A673 (cell line): ENCODE measurements around the gene PARM1. TPM values are rescaled to one million over a fixed set of nuclear protein-coding genes. Genes with fewer than 3 reads are reported as not detected.
A peak's percentile ranks its signal among the peaks of the same experiment; 100 is the strongest.

Experiments used
- Bru-seq: library from RNA; stranded (reverse); fragments of 400-500 nt; gene quantifications from one replicate; lab custom pipeline; 2021; lab: Mats Ljungman, UMichigan
- BruChase-seq, 2 experiments: library from RNA; stranded (reverse); fragments of 400-500 nt; gene quantifications; one replicate each; lab custom pipeline; 2021; lab: Mats Ljungman, UMichigan
- BruUV-seq: library from RNA; stranded (reverse); fragments of 400-500 nt; replicated peaks from 2 replicates; lab custom pipeline; 2021; lab: Mats Ljungman, UMichigan
- CTCF ChIA-PET: fragments of 300-600 bp; sonication (Branson Sonifier 250); formaldehyde crosslinking; loops from one replicate; lab custom pipeline; 2022; ENCODE audit warnings: antibody characterized with exemption; lab: Charles Lee
- POLR2A ChIA-PET: fragments of 300-600 bp; sonication (Branson Sonifier 250); formaldehyde crosslinking; loops from one replicate; lab custom pipeline; 2022; ENCODE audit warnings: antibody characterized with exemption; ENCODE audit not compliant: low non-redundant PET; lab: Charles Lee
- DNase-seq: peaks from one replicate; pipeline ENCODE4 v3.0.0-alpha.2; 2015; ENCODE audit warnings: low spot score
- H3K27ac ChIP-seq: fragments of 200-600 bp; sonication (generic); 2 replicates; pipeline ENCODE4 v1.5.1; 2016; ENCODE audit warnings: mixed run types, low read depth, mild to moderate bottlenecking, mixed read lengths, antibody characterized with exemption, low read length; ENCODE audit not compliant: poor library complexity, severe bottlenecking
- H3K27me3 ChIP-seq: fragments of 200-600 bp; sonication (generic); replicated peaks from 2 replicates; pipeline ENCODE4 v1.6.1; 2017; ENCODE audit warnings: mixed run types, low read depth, mild to moderate bottlenecking, mixed read lengths, antibody characterized with exemption, low read length; ENCODE audit not compliant: insufficient read depth, poor library complexity
- H3K36me3 ChIP-seq: fragments of 200-600 bp; sonication (generic); 2 replicates; pipeline ENCODE4 v1.6.1; 2016; ENCODE audit warnings: mixed run types, mild to moderate bottlenecking, mixed read lengths, antibody characterized with exemption, low read length; ENCODE audit not compliant: insufficient read depth, poor library complexity, severe bottlenecking
- H3K4me1 ChIP-seq: fragments of 200-600 bp; sonication (generic); 2 replicates; pipeline ENCODE4 v1.6.1; 2017; ENCODE audit warnings: mixed run types, mild to moderate bottlenecking, mixed read lengths, antibody characterized with exemption, low read length; ENCODE audit not compliant: insufficient read depth, poor library complexity, severe bottlenecking
- H3K4me3 ChIP-seq: fragments of 200-600 bp; sonication (generic); 2 replicates; pipeline ENCODE4 v1.5.1; 2016; ENCODE audit warnings: low read depth, mixed run types, mild to moderate bottlenecking, mixed read lengths, low read length; ENCODE audit not compliant: poor library complexity, severe bottlenecking
- H3K9me3 ChIP-seq: fragments of 200-600 bp; sonication (generic); 2 replicates; pipeline ENCODE4 v1.6.1; 2016; ENCODE audit warnings: mixed run types, low read depth, mild to moderate bottlenecking, mixed read lengths, antibody characterized with exemption, low read length; ENCODE audit not compliant: poor library complexity, severe bottlenecking
- CTCF ChIP-seq: fragments of 300-800, 200-600 bp; sonication (generic); conservative IDR thresholded peaks from 2 replicates; pipeline ENCODE4 v1.5.1; 2017; ENCODE audit warnings: low read depth, mild to moderate bottlenecking, antibody characterized with exemption, low read length, moderate library complexity, mixed read lengths
- EZH2 ChIP-seq: fragments of 200-600 bp; sonication (generic); IDR thresholded peaks from 2 replicates; pipeline ENCODE4 v1.6.1; 2017; ENCODE audit warnings: borderline replicate concordance, low read depth, mild to moderate bottlenecking, mixed read lengths, antibody characterized with exemption, low read length; ENCODE audit not compliant: poor library complexity, severe bottlenecking
- intact Hi-C: fragments of 100-400 bp; cut with micrococcal nuclease; formaldehyde crosslinking; loops from one replicate; pipeline ENCODE4 v1.10.0; 2022; ENCODE audit not compliant: unreplicated experiment
- long read RNA-seq: library from polyadenylated mRNA; stranded (forward); transcript quantifications from one replicate; pipeline ENCODE4 v2.0.0, GENCODE V29; 2022
- total RNA-seq: library from RNA; stranded (reverse); gene quantifications from 2 replicates; pipeline ENCODE4 v1.2.3, GENCODE V29; 2021

PARM1 gene
- total RNA-seq, result 12.3 and 12.9 TPM in 2 replicates
- percentile 66 among the genes with signal in this experiment for Bru-seq, nascent RNA
- BruChase-seq, experiment 1, labeled RNA remaining after a 2-hour chase, result percentile 53 among the genes with signal in this experiment
- percentile 55 among the genes with signal in this experiment for BruChase-seq, experiment 2, labeled RNA remaining after a 6-hour chase
- long read RNA-seq, full-length matches to known transcripts, result 56 of 74 reads
- long read RNA-seq, partial matches to known transcripts, result 3 of 74 reads
- long read RNA-seq, other reads (novel, unspliced or antisense), result 15 of 74 reads

- TF ChIP-seq CTCF, result peak; percentile 51
- no peak for TF ChIP-seq EZH2
- POLR2A ChIA-PET, result no interaction called here
- intact Hi-C loops, result loop anchor here (2.0 kb wide), 2 partner anchors 58 to 356 kb away; no protein-coding TSS in a partner anchor
- Histone ChIP-seq H3K9me3 (no peaks in the 10 kb centered on the region), H3K36me3 (no peaks in the 10 kb centered on the region), H3K4me1 (no peaks in the 10 kb centered on the region), H3K4me3 (peak within 1 kb of the TSS; percentile 52), H3K27me3 (no peaks in the 10 kb centered on the region), H3K27ac (no peak within 1 kb of the TSS)
- CTCF ChIA-PET, result no interaction called here
- BruUV-seq, result no TSS peak
- DNase-seq, result peak; percentile 79
Measured at GRCh38 chr4:74932832-74933561, at the start of gene PARM1. PARM1 (plus strand) TSS chr4:74933116; CDS start chr4:74933328, 212 bp downstream.

GRCh38 chr4:74884266-74884665, 48.6 kb upstream of the PARM1 start:
- H3K4me3 ChIP-seq, result no peak overlapping the region
- H3K27me3 ChIP-seq, result no peaks in the 10 kb centered on the region
- POLR2A ChIA-PET, result no interaction called here
- TF ChIP-seq EZH2 (no peak), CTCF (no peak)
- no TSS peak for BruUV-seq
- DNase-seq, result no peak
- H3K36me3 ChIP-seq, result no peaks in the 10 kb centered on the region
- no peaks in the 10 kb centered on the region for H3K9me3 ChIP-seq
- CTCF ChIA-PET, result no interaction called here
- H3K27ac ChIP-seq, result no peak overlapping the region
- H3K4me1 ChIP-seq, result no peaks in the 10 kb centered on the region
- intact Hi-C loops, result no loop called here

- H3K4me3 ChIP-seq, result no peak overlapping the region
- no peaks in the 10 kb centered on the region for H3K9me3 ChIP-seq
- CTCF ChIA-PET, result no interaction called here
- intact Hi-C loops, result no loop called here
- no peaks in the 10 kb centered on the region for H3K4me1 ChIP-seq
- BruUV-seq, result no TSS peak
- TF ChIP-seq CTCF (no peak), EZH2 (no peak)
- H3K27me3 ChIP-seq, result no peaks in the 10 kb centered on the region
- no peak overlapping the region for H3K27ac ChIP-seq
- POLR2A ChIA-PET, result no interaction called here
- no peaks in the 10 kb centered on the region for H3K36me3 ChIP-seq
- DNase-seq, result peak; percentile 2
Measured at GRCh38 chr4:74886484-74886883, 46.4 kb upstream of the PARM1 start.
